Measurements from ENCODE around the gene RIT1.
A peak's percentile ranks its signal among the peaks of the same experiment; 100 is the strongest.

RIT1 gene

GRCh38 chr1:155856975-155857930, 53.9 kb downstream of the RIT1 start, which contains the start of gene GON4L:
Gene GON4L, minus strand, starts transcription at chr1:155857214. Its CDS starts 3,434 bp downstream, at chr1:155853780.
- DNase-seq (ENCODE audit: low spot score) = peak; percentile 92

- no peak for DNase-seq (ENCODE audit: low spot score)
Measured at GRCh38 chr1:155856257-155856974, 54.7 kb downstream of the RIT1 start.

GRCh38 chr1:155850345-155850744, 60.8 kb downstream of the RIT1 start:
- no peak for DNase-seq (ENCODE audit: low spot score)

GRCh38 chr1:155847823-155848529, 63.2 kb downstream of the RIT1 start:
- peak; percentile 51 for DNase-seq (ENCODE audit: low spot score)
